ENCODE results near the gene SPTLC3.

Gene SPTLC3

DNA sequence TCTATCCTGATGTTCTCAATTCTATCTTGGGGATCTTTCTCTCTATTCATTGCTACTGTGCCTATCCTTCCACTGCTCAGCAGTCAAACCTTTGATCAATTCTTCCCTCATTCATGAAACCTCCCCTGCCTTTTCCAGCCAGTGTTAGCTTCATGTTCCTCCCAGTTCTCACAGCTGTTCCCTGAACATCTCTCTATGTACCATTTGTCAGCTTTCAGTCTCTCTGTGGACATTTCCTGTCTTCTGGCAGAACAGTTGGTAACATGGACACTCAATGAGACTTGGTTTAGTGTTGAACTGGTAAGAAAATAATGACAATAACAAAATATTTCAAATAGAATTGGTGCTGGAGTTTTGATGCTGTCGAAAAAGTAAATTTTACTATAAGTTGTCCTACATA lies 26.2 kb downstream of the SPTLC3 start:
- no peak for DNase-seq

DNA sequence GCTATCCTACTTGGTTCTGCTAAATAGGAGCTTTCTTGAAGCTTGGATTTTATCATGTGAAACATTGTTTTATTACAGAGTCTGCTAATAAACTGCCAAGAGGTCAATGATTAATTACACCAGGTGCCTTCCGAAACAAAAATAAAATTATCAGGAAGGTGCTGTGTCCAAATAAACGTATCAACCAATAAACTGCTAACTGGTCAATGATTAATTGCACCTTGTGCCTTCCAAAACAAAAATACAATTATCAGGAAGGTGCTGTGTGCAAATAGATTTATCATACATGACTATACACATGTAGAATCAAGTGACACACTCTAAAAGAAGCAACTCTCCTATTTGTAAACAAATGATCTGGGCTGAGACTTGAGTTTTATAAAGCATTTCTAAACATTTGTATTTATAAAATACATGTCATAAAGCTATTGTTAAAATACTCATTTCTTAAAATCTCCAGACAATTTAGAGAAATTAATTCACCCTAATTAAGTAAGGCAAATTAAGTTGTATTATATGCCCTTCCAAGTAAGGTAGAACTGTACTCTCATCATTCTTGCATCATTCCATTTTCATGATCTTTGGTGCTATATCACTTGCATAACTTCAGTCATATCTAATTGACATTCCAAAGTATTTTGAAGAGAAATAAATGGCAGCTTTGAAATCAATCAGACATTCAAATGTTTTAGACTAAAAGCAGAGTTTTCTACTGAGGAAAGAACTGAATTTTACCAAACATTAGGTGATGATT lies 26.8 kb downstream of the SPTLC3 start:
- no peak for DNase-seq

DNA sequence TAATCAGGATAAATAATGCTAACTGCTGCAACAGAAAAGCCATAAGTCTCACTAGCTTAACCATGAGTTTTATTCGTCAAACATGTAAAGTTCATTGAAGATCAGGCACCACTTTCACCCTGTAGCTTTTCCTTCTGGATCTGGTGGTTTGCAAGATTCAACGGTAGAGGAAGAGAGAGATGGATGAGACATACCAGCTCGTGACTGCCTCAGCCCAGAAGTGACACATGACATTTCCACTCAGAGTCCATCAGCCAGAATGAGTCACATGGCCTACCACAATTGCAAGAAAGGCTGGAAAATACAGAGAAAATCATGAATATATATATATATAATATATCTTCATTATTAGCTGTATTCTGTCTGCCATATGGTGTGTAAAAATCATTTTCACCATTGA lies 29.0 kb downstream of the SPTLC3 start:
- DNase-seq = no peak

DNA sequence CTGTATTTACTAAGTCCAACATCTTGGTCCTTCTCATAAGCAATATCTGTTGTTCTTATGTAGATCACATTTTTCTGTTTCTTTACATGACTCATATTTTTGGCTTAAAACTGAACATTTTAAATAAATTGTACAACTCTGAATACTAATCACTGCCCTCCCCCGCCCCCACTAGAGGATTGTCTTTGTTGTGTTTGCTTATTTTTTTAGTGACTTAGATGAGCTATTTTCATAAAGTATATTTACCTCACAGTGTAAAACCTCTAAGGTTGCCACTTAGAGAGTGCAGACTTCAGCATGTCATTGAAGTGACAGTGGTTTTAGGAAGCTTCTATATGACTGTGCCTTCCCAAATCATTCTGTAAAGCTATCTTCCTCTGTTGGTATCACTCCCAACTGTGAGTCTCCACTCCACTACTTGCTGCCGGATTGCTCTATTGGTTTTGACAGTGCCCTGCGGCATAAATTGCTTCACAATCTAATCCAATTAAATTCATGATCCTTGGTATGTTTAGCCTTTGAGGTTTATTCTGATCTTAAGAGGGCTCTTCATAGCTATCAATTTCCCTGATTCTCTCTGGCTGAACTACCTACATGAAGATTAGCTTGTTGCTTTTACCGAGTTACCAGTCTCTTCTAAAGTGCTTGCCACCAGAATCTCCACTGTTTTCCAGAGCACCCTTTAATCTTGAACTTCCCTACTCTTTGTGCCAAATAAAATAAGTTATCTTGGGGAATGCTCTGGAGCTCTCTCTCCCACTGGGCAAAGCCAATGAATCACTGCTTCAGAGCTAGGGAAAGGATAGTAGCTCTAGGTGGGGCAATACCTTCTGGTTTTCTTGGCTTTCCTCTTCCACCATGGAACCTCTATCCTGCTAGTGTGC lies 33.0 kb downstream of the SPTLC3 start:
- peak; percentile 57 for DNase-seq

DNA sequence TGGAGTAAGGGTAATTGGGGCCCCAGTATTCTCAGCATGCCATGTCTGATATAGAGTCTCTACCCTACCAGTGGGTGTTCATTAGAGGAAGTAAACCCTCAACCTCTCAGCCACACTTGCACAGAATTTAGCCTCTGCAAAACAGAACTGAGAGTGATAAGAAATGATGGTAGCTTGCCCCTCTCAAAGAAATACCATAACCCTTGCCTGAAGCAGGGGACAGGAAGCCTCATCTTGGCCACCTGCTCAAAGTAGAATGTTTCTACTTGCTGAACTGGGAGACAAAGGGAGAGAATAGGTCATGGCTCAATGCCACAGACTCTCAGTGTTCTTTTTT lies 33.7 kb downstream of the SPTLC3 start:
- DNase-seq = no peak

DNA sequence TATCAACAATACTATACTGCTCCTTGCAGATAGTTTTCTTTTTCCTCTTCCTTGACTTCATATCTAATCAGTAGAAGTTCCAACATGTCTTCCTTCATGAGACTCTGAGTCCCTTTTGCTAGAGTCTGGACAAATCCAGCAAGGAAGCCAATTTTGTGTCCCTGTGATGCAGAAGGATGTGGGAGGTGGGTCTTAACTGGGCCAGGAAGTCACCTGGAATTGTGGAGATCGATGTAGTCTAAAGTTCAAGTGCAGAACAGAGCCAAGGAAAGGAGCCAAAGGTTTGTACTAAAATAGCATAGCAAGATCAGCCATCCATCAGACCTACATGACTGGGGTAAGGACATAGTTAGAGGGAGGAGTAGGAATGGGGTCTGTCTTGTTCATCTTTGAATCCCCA lies 37.6 kb downstream of the SPTLC3 start:
- DNase-seq = no peak

DNA sequence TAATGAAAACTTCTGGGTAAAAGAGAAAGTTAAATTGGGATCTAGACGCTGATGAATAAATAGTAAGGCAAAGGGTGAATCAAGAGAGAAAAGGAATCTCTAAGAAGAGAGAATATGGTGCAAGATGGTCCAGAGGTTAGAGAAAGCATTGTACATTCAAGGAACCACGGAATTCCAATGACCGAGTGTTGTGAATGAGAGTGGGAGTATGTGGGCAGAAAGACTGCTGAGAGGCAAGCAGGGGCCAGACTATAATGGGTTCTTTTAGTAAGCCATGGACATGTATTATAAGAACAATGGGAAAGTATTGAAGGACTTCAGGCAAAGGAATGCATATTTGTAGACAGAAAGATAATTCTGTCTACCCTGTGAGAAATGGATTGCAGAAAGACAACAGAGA lies 45.2 kb downstream of the SPTLC3 start:
- DNase-seq = no peak

DNA sequence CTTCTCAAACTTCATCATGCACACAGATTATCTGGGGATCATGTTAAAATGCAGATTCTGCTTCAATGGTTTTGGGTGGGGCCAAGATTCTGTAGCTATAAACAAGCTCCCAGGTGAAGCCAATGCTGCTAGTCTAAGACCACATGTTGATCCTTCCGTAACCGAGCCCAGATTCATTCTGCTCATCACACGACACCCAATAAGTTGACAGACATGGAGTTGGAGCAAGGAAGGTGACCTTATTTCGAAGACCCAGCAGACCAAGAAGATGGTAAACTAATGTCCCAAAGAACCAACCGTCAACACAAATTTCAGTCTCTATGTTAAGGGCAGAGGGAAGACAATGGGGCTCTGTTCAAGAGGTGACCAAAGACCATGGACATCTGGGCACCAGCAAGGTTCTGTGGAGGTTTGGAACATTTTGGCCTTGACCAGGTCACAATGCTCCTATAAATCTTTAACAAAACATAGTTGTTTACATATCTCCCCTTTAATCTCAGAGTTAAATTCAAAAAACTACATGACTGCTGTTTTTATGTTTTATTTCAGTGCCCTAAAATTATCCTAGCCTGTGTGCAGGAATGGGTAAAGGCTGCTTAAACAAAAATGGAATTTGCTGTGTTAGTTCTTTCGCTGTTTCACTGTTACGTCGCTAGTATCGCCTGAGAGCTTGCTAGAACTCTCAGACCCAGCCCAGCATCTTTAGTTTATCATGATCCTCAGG lies 50.1 kb downstream of the SPTLC3 start:
- no peak for DNase-seq

DNA sequence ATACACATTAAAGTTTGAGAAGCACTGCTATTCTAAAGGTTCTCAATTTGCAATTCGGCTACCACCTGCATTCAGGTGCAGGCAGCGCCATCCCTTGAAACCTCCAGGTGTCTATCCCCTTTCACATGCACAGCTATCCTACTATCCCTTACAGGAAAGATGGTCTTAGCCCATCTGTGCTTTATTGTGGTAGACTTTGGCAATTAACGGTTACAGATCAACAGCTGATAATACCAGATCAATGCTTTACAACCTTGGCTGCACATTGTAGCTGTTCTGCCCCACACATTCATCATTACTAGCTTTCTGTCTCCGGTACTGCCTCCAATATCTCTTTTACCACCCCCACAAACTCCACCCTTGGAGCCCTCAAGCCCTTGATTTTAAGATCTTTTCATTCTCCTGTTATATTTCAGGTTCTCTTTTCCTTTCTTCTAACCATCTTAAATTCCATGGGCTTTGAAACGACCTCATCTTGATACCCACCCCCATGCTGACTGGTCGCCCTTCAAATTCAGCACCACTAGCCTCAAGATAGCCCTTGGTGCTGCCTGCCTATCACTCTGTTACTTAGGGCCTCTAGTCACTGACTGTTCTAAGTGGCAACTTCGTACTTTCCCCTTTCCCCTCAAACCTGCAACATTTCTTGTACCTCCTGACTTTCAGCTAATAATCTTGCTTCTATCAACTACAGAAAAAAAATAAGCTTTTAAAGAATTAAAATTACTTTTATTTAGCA lies 50.8 kb downstream of the SPTLC3 start:
- no peak for DNase-seq

DNA sequence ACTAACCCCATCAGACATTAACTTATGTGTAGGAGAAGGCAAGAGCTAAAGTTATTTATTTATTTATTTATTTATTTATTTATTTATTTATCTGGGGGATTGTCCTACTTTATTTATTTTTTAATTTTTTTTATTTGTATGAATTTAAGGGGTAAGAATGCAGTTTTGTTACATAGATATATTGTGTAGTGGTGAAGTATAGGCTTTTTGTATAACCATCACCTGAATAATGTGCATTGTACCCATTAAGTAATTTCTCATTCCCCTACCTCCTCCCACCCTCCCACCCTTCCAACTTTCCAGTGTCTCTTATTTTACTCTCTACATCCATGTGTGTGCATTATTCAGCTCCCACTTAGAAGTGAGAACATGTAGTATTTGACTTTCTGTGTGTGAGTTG lies 51.6 kb downstream of the SPTLC3 start:
- no peak for DNase-seq

DNA sequence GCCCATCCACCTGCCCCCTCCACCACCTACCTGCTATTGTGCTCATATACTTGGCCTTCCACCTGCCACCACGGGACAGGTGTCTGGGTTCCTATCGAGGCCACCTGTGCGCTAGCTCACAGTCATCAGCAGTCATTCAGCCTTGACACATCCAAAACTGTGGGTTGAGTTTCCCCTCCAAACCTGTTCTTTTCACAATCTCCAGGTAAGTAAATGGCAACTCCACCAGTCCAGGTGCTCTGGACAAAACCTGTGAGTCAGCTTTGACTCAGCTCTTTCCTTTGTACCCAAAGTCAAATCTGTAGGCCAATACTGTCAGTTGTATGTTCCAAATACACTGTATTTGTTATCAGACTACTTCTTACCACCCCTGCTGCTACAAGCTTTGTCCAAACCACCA lies 52.6 kb downstream of the SPTLC3 start:
- no peak for DNase-seq

DNA sequence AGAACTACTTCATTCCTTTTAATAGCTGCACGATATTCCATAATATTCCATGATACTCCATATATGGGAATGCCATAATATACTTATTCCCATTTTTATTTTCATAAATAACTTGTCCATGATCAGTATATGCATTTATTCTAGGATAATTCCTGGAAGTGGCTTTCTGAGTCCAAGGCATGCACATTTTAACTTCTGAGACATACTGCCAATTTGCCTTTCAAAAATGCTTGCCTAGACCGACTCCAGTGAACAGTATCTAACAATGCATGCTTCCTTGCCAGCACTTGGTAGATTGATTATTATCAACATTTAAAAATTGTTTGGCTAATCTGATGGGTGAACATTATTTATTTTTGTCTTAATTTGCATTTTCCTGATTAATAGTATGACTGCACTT lies 54.0 kb downstream of the SPTLC3 start:
- no peak for DNase-seq

DNA sequence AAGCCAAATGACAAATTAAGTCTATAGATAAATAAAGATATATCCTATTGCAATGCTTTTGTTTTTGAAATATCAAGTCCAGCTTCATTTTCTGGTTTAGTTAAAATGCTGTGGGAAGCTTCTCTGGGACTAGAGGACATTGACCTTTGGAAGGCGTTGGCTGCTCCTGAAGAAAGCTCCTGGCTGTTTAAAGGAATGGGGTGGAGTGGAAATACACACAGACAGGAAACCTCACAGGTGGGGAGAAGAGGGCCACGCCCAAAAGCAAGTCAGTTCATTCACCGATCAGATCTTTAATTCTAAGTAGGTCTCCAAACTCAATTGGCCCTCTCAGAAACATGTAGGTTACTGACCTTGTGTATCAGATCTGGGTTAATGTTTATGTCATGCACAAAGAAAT lies 59.6 kb downstream of the SPTLC3 start:
- DNase-seq = no peak

DNA sequence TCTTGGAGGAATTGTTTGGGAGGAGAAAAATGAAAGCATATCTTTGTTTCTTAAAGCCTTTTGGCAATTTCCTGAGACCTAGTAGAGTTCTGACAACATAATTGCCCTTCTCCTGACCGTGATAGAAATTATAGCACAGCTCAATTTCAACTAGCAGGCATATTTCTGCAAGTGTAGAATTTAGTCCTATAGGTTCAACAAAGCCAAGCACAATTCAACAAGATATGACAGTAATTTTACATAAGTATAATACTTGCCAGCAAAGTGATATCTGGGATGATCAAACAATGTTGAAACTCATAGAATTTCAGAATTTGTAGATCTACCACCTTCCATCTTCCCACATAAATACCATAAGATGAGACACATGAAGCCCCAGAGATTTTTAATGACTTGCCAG lies 73.1 kb downstream of the SPTLC3 start:
- DNase-seq = no peak

DNA sequence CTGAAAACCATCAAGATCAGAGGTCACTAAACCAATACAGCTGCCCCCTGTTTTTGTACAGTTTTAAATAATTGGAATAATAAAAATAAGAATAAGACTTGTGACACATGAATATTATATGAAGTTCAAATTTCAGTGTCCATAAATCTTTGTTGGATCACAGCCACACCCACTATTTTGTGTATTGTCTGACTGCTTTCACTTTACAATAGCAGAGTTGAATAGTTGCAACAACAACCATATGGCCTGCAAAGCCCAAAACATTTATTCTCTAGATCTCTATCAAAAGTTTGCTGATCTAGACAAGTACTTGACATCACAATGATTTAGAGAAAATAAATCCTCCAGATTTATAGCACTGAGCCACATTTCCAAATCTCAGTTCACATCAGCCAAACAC lies 73.6 kb downstream of the SPTLC3 start:
- DNase-seq = no peak

DNA sequence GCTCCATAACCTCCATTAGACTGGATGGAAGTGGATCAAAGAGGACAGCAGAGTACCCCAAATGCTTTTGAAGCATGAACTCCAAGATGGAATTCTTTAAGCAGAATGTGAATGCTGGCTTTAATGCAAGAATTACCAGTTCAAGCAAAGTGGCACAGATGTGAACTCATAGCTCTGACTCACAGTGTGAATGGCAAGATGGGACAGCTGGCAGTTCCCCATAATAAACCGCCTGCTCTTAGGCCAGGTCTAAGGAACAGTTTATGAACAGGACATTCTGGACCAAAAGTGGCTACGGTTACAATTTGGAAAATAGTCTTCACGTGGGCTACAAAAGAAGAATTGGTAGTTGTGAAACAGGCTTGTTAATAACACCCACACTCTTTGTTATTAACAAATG lies 76.5 kb downstream of the SPTLC3 start:
- no peak for DNase-seq

DNA sequence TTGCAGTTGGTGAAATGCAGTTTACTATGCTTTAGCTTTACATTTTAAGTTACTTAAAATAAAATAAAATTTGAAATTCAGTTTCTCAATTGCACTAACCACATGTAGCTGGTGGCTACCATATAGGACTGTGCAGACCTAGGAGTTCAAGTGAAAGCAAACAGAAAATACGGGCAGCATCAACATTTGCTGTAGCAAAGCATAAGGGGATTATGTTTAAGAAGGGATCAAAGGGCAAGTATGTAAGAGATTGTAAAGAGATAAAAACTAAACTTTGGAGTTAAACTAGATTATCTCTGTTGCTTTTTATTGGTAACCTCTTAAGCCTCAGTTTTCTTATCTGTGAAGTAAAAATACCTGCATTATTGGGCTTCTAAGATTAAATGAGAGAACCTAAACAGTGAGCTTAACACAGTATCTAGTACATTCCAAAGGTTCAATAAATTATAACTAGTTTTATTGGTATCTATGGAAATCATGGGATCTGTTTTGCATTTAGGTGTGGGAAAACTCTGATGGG lies 81.2 kb downstream of the SPTLC3 start:
- no peak for DNase-seq

DNA sequence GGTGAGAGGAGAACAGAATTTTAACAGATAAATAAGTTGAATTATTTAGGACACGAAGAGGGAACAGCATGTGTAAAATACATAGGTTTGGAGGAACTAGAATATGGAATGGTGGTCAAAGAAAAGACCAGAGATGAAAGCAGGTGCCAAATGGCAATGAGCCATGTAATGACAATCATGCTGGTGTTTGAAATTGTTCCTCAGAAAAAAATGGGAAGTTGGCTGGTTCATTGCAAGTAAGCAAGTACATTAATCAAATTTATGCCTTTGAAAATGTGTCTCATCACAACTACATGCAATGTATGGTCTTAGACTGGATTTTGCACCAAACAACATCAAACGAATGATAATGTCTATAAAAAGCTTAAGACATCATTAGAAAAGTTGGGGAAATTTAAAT lies 83.3 kb downstream of the SPTLC3 start:
- DNase-seq = no peak

DNA sequence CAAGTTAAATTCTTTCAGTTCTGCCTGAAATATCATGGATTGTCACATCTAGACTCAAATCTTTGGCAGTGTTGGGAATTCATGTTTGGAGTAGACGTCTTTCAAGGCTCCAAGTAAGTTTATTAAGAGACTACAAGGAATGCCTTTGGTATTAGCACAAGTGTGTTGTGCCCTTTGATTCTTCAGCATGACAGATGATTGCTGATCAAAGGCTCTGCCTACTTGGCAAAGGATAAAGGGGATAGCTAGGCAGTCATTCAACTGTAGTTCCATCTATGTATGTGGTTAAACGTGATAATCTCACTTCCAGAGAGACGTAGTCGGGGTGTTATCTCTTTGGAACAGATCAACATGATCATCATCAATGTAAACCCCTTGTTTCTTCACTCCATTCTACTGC lies 86.2 kb downstream of the SPTLC3 start:
- DNase-seq = no peak

DNA sequence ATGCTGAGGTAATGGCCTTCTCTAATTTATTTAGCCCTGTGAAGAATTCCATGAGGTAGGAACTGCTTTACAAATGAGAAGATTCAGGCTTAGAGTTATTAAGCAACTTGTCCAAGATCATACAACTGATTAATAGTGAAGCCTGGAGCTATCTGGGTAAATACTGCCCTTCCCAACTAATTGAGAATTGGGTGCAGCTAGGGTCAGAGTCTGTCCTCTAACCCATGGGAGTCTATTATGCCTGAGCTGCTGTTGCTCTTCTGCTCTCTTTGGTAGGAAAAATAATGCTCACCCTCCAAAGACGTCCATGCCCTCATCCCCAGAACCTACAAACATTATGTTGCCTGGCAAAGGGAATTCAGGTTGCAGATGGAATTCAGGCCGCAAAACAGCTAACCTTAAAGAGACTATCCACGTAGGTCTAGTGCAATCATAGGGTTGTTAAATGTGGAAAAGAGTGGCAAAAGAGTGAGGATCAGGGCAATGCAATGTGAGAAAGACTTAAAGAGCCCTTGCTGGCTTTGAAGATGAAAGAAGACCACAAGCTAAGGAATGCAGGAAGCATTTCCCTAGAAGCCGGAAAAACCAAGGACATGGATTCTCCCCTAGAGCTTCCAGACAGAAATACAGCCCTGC lies 90.1 kb downstream of the SPTLC3 start:
- no peak for DNase-seq

DNA sequence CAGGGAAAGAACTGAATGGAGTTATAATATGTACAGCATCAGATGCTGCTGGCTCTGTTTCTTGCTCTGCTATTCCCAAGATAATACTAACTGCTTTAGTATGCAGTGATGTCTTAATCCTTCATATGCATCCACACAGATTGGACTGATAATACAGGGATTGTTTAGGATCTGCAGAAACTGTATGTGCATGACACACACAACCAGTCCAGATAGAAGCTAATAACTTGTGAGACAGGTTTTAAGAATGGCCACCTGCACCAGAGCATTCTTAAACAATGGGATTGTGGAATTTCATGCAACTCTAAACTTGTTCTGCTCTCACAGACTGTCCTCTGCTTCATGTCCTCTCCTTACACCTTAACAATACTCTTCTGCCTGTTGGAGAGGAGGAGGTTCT lies 90.9 kb downstream of the SPTLC3 start:
- no peak for DNase-seq

DNA sequence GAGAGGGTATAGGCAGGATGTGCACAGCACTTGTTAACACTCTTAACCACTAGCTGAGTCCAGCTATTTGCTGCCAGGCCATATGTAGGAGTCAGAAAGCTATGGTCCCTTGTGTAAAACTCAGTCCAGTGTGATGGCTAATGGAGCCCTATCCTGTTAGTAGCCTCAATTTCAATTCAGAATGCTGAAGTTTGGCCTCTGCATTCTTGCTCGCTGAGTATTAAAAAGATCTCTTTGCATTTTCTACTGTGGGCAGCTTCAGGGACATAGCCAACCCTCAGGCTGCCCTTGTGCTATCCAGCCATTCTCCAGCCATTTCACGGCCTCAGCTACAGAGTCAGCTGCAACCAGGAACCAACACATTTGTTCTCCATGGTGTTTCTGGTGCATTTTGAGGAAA lies 92.5 kb downstream of the SPTLC3 start:
- DNase-seq = no peak

All from eye (tissue), 1 donor.